H9 (cell line): ENCODE measurements around the gene GRAMD1B. TPM values are rescaled to one million over a fixed set of nuclear protein-coding genes. Genes with fewer than 3 reads are reported as not detected.

ENCODE experiments used
- DNase-seq: peaks from one replicate; pipeline ENCODE4 v3.0.0-alpha.2; 2017
- H2AFZ ChIP-seq: one replicate; pipeline ENCODE4 v1.6.1; 2013; ENCODE audit warnings: mild to moderate bottlenecking, low read length, control low read depth, moderate library complexity
- H2AK5ac ChIP-seq: 2 replicates; pipeline ENCODE4 v1.6.1; 2013; ENCODE audit warnings: low read length, control low read depth, mixed read lengths; ENCODE audit not compliant: insufficient read length
- H2BK120ac ChIP-seq: one replicate; pipeline ENCODE4 v1.6.1; 2013; ENCODE audit warnings: low read depth, mild to moderate bottlenecking, low read length, control low read depth, inconsistent platforms; ENCODE audit not compliant: poor library complexity, severe bottlenecking
- H2BK12ac ChIP-seq: 2 replicates; pipeline ENCODE4 v1.6.1; 2013; ENCODE audit warnings: low read length, control low read depth, mixed read lengths, low read depth; ENCODE audit not compliant: insufficient read length
- H2BK15ac ChIP-seq: 2 replicates; pipeline ENCODE4 v1.6.1; 2013; ENCODE audit warnings: low read depth, low read length, control low read depth
- H2BK20ac ChIP-seq: one replicate; pipeline ENCODE4 v1.6.1; 2013; ENCODE audit warnings: low read depth, mild to moderate bottlenecking, low read length, control low read depth, inconsistent platforms; ENCODE audit not compliant: poor library complexity, severe bottlenecking
- H2BK5ac ChIP-seq: 2 replicates; pipeline ENCODE4 v1.6.1; 2013; ENCODE audit warnings: low read length, control low read depth, mixed read lengths; ENCODE audit not compliant: insufficient read length
- H3K14ac ChIP-seq: 2 replicates; pipeline ENCODE4 v1.6.1; 2013; ENCODE audit warnings: low read length, control low read depth; ENCODE audit not compliant: insufficient read depth
- H3K18ac ChIP-seq: 2 replicates; pipeline ENCODE4 v1.6.1; 2013; ENCODE audit warnings: low read depth, mild to moderate bottlenecking, mixed read lengths, low read length, control low read depth; ENCODE audit not compliant: insufficient read length
- H3K23ac ChIP-seq: 2 replicates; pipeline ENCODE4 v1.6.1; 2013; ENCODE audit warnings: low read length, control low read depth, mixed read lengths, low read depth; ENCODE audit not compliant: insufficient read length
- H3K23me2 ChIP-seq: 2 replicates; pipeline ENCODE4 v1.6.1; 2013; ENCODE audit warnings: low read depth, mild to moderate bottlenecking, mixed read lengths, low read length, control low read depth; ENCODE audit not compliant: insufficient read length, poor library complexity, severe bottlenecking
- H3K27ac ChIP-seq: 2 replicates; pipeline ENCODE4 v1.5.1; 2013; ENCODE audit warnings: low read length, control low read depth, mixed read lengths, low read depth; ENCODE audit not compliant: insufficient read length
- H3K27me3 ChIP-seq: 2 replicates; pipeline ENCODE4 v1.6.1; 2013; ENCODE audit warnings: low read length, control low read depth, inconsistent platforms; ENCODE audit not compliant: insufficient read depth
- H3K4ac ChIP-seq: 2 replicates; pipeline ENCODE4 v1.6.1; 2013; ENCODE audit warnings: low read depth, mild to moderate bottlenecking, control low read depth, inconsistent platforms, low read length, moderate library complexity
- H3K4me1 ChIP-seq: 2 replicates; pipeline ENCODE4 v1.6.1; 2013; ENCODE audit warnings: low read length, control low read depth, inconsistent platforms; ENCODE audit not compliant: insufficient read depth
- H3K4me2 ChIP-seq: 2 replicates; pipeline ENCODE4 v1.6.1; 2013; ENCODE audit warnings: low read length, control low read depth, mixed read lengths; ENCODE audit not compliant: insufficient read length, insufficient read depth
- H3K56ac ChIP-seq: 2 replicates; pipeline ENCODE4 v1.6.1; 2013; ENCODE audit warnings: low read depth, mild to moderate bottlenecking, mixed read lengths, low read length, control low read depth; ENCODE audit not compliant: insufficient read length
- H3K79me1 ChIP-seq: 2 replicates; pipeline ENCODE4 v1.6.1; 2013; ENCODE audit warnings: low read depth, mild to moderate bottlenecking, moderate library complexity, low read length, control low read depth, inconsistent platforms; ENCODE audit not compliant: insufficient read depth, poor library complexity, severe bottlenecking
- H3K79me2 ChIP-seq: 2 replicates; pipeline ENCODE4 v1.6.1; 2013; ENCODE audit warnings: low read length, control low read depth, inconsistent platforms; ENCODE audit not compliant: insufficient read depth
- H3K9ac ChIP-seq: 2 replicates; pipeline ENCODE4 v1.6.1; 2013; ENCODE audit warnings: low read length, control low read depth, mixed read lengths; ENCODE audit not compliant: insufficient read length; ENCODE audit errors: extremely low read depth
- H3K9me3 ChIP-seq: one replicate; pipeline ENCODE4 v1.6.1; 2013; ENCODE audit warnings: low read depth, low read length, inconsistent platforms; ENCODE audit not compliant: control insufficient read depth
- H3T11ph ChIP-seq: one replicate; pipeline ENCODE4 v1.6.1; 2013; ENCODE audit warnings: mild to moderate bottlenecking, low read length, control low read depth, inconsistent platforms
- H4K20me1 ChIP-seq: one replicate; pipeline ENCODE4 v1.6.1; 2013; ENCODE audit not compliant: control insufficient read depth, insufficient read length, insufficient read depth
- H4K5ac ChIP-seq: 2 replicates; pipeline ENCODE4 v1.6.1; 2013; ENCODE audit warnings: low read depth, mild to moderate bottlenecking, mixed read lengths, low read length, control low read depth; ENCODE audit not compliant: insufficient read length
- H4K8ac ChIP-seq: replicated peaks from 2 replicates; pipeline ENCODE4 v1.6.1; 2013; ENCODE audit warnings: low read length, control low read depth, mixed read lengths, low read depth; ENCODE audit not compliant: insufficient read length
- H4K91ac ChIP-seq: 2 replicates; pipeline ENCODE4 v1.6.1; 2013; ENCODE audit warnings: low read depth, mild to moderate bottlenecking, moderate library complexity, mixed read lengths, low read length, control low read depth; ENCODE audit not compliant: insufficient read length
- H3K27ac Mint-ChIP-seq, 3 experiments: 2 replicates in 2 of 3; 3 replicates in 1 of 3; pipeline ENCODE4 v1.8.0; 2020 to 2021; ENCODE audit warnings: mixed read lengths in 3 of 3, mild to moderate bottlenecking in 1 of 3, moderate library complexity in 1 of 3
- H3K27me3 Mint-ChIP-seq: 2 replicates; pipeline ENCODE4 v1.8.0; 2021; ENCODE audit warnings: low read depth, mild to moderate bottlenecking, moderate library complexity, mixed read lengths
- H3K36me3 Mint-ChIP-seq, 3 experiments: 2 replicates in 2 of 3; 3 replicates in 1 of 3; pipeline ENCODE4 v1.8.0; 2020 to 2021; ENCODE audit warnings: low read depth in 3 of 3, mixed read lengths in 3 of 3; ENCODE audit not compliant: insufficient read depth in 1 of 3
- H3K4me1 Mint-ChIP-seq, 2 experiments: 2 replicates each; pipeline ENCODE4 v1.8.0; 2020; ENCODE audit warnings: mixed read lengths in 2 of 2
- H3K4me3 Mint-ChIP-seq, 2 experiments: 2 replicates in 1 of 2; 3 replicates in 1 of 2; pipeline ENCODE4 v1.8.0; 2020 to 2021; ENCODE audit warnings: mild to moderate bottlenecking in 2 of 2, mixed read lengths in 2 of 2, moderate library complexity in 1 of 2
- H3K9me3 Mint-ChIP-seq, 2 experiments: 2 replicates in 1 of 2; 3 replicates in 1 of 2; pipeline ENCODE4 v1.8.0; 2020; ENCODE audit warnings: mild to moderate bottlenecking in 2 of 2, mixed read lengths in 2 of 2, moderate library complexity in 1 of 2
- CTCF ChIP-seq: fragments of 200-600 bp; sonication (generic); conservative IDR thresholded peaks from 3 replicates; pipeline ENCODE4 v1.8.0; 2021; ENCODE audit warnings: antibody characterized with exemption, mild to moderate bottlenecking
- WGBS: extraction: QIAGEN DNeasy Blood & Tissue Kit; methylation state at CpG from one replicate; pipeline ENCODE4 v1.1.7; 2013; ENCODE audit warnings: missing lambda C conversion rate, low lambda C conversion rate, mixed read lengths; ENCODE audit not compliant: insufficient read length; ENCODE audit errors: extremely low coverage; 5-methylcytosine and 5-hydroxymethylcytosine counted together
- total RNA-seq: library from RNA; stranded (reverse); gene quantifications from 2 replicates; pipeline ENCODE4 v1.2.1, GENCODE V29; 2021

GRAMD1B gene
- total RNA-seq, 1 experiment from 2014 or later = 25.9 TPM

DNA sequence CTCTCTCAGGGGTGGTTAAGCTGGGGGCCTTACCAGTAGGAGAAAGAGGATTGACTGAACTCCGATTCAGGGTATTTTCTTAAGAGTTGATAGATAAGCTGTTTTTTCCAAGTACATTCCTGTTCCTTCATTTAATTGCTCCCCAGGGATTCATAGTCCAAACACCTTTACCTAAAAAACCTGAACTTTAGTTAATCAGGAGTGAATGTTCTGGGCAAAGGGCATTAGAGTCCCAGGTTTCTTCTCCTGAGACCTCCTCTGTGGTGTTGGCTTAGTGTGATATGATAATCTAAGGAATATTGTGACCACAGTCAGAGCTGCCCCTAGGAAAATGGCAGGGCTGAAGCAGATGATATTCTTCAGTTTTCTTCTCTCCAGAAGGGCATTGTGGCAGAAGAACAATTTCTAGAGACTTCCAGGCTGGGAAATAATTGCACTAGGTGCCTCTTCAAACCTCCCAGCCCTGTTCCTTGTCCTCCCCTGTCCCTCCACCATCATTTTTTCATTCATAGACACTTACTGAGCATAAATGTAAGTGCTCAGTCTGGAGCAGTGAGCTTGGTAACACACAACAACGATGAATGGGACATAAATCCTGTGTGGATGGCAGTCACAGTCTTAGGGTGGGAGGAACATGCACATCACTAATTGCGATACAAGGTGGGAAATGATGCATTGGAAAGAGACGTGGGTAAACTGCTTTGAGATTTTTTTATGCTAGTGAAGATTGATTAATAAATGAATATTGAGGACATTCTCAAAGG is 11.5 kb upstream of the GRAMD1B start:
- peaks cover 41% of the 10 kb centered on the region for H3K27me3 Mint-ChIP-seq
- no peak overlapping the region for H3K4me3 Mint-ChIP-seq
- Histone ChIP-seq H3K27ac (no peak overlapping the region), H4K8ac (no peak overlapping the region), H3K79me2 (no peaks in the 10 kb centered on the region), H2AK5ac (no peak overlapping the region), H3K27me3 (no peaks in the 10 kb centered on the region; the same call in 1 of the 2 replicates), H3K56ac (no peak overlapping the region), H4K5ac (no peak overlapping the region), H2AFZ (no peak overlapping the region), H3K14ac (no peak overlapping the region), H2BK20ac (no peak overlapping the region), H3K4me2 (no peak overlapping the region), H2BK12ac (no peak overlapping the region), H3T11ph (no peak overlapping the region), H3K9ac (no peak overlapping the region), H3K4ac (no peak overlapping the region), H3K23ac (no peak overlapping the region), H2BK5ac (no peak overlapping the region), H4K91ac (no peak overlapping the region), H3K79me1 (no peaks in the 10 kb centered on the region), H3K9me3 (no peaks in the 10 kb centered on the region), H3K4me1 (no peaks in the 10 kb centered on the region), H2BK120ac (no peak overlapping the region), H4K20me1 (no peaks in the 10 kb centered on the region), H3K23me2 (no peaks in the 10 kb centered on the region), H3K18ac (no peak overlapping the region), H2BK15ac (no peak overlapping the region)
- no peak for TF ChIP-seq CTCF
- no peaks in the 10 kb centered on the region for H3K4me1 Mint-ChIP-seq
- H3K9me3 Mint-ChIP-seq = no peaks in the 10 kb centered on the region
- H3K27ac Mint-ChIP-seq = no peak overlapping the region; a peak in 1 of 7 replicates
- DNase-seq = no peak
- no peaks in the 10 kb centered on the region for H3K36me3 Mint-ChIP-seq
- no CpG with 5 or more reads among the region's 4 CpGs for WGBS
